Measurements from ENCODE around the gene COL6A2.
A peak's percentile ranks its signal among the peaks of the same experiment; 100 is the strongest.
"Not testable (repeated sequence)": the region's sequence is repeated elsewhere in the genome, so short reads cannot be mapped to it uniquely, and the experiment has no call there.

The COL6A2 gene

GRCh38 chr21:46057111-46057709 is 40.7 kb upstream of the COL6A2 start:
- H3K27ac ChIP-seq: peak overlapping the region; percentile 94 to 99
- peak overlapping the region; percentile 43 for H3K4me3 ChIP-seq
- DNase-seq (ENCODE audit: low spot score): no peak
- TF ChIP-seq CTCF (IDR thresholded peaks at IDR 0.05): no peak

- DNase-seq (ENCODE audit: low spot score): no peak
- no peak for TF ChIP-seq CTCF (IDR thresholded peaks at IDR 0.05)
These were observed 40.1 kb upstream of the COL6A2 start for GRCh38 chr21:46057710-46058241.

GRCh38 chr21:46058431-46059145 is 39.3 kb upstream of the COL6A2 start:
- no peak for DNase-seq (ENCODE audit: low spot score)
- Histone ChIP-seq H3K27ac (peak overlapping the region; percentile 94 to 99), H3K4me3 (no peak overlapping the region)
- no peak for TF ChIP-seq CTCF (IDR thresholded peaks at IDR 0.05)

More at GRCh38 chr21:46057710-46058241, 40.1 kb upstream of the COL6A2 start:
- Histone ChIP-seq H3K4me3 (no peak overlapping the region), H3K27ac (peak overlapping the region; percentile 94 to 99)

GRCh38 chr21:46059195-46059594 is 38.7 kb upstream of the COL6A2 start:
- peak overlapping the region; percentile 94 to 99 for H3K27ac ChIP-seq
- no peak overlapping the region for H3K4me3 ChIP-seq
- TF ChIP-seq CTCF (IDR thresholded peaks at IDR 0.05): no peak
- no peak for DNase-seq (ENCODE audit: low spot score)

GRCh38 chr21:46059711-46060455 is 38.0 kb upstream of the COL6A2 start:
- not testable (repeated sequence) for DNase-seq (ENCODE audit: low spot score); H3K4me3 ChIP-seq
- H3K27ac ChIP-seq: peak overlapping the region; percentile 94 to 99

- H3K27ac ChIP-seq: peak overlapping the region; percentile 94 to 99
- no peak overlapping the region for H3K4me3 ChIP-seq
- no peak for TF ChIP-seq CTCF (IDR thresholded peaks at IDR 0.05)
- peak; percentile 97 for DNase-seq (ENCODE audit: low spot score)
These were observed 37.3 kb upstream of the COL6A2 start for GRCh38 chr21:46060596-46061061.

GRCh38 chr21:46061063-46061462 is 36.8 kb upstream of the COL6A2 start:
- Histone ChIP-seq H3K27ac (peak overlapping the region; percentile 94 to 99), H3K4me3 (no peak overlapping the region)
- DNase-seq (ENCODE audit: low spot score): no peak
- TF ChIP-seq CTCF (IDR thresholded peaks at IDR 0.05): no peak

All from coronary artery (tissue), 2 donors.